Adrenal gland (tissue), 12 donors: ENCODE measurements around the gene EGLN3. TPM values are rescaled to one million over a fixed set of nuclear protein-coding genes. Genes with fewer than 3 reads are reported as not detected.

Experiments
- DNase-seq, 7 donors: peaks; one replicate each; pipeline ENCODE4 v3.0.0-alpha.2; 2019 to 2020
- H3K27ac ChIP-seq, 5 donors: fragments of 200-600 bp; sonication (generic) in 4 of 5; 1 replicate in 3 of 5; 2 replicates in 2 of 5; pipeline versions ENCODE4 v1.5.1 to v1.8.0; 2016 to 2020; ENCODE audit warnings: mild to moderate bottlenecking in 1 of 5
- H3K27me3 ChIP-seq: fragments of 200-600 bp; 2 replicates; pipeline ENCODE4 v1.8.0; 2021
- H3K36me3 ChIP-seq, 2 donors: fragments of 200-600 bp; replicated peaks in 1 of 2; 1 replicate in 1 of 2; 2 replicates in 1 of 2; pipeline versions ENCODE4 v1.5.1 to v1.8.0; 2018 to 2022
- H3K4me1 ChIP-seq, 2 donors: fragments of 200-600 bp; replicated peaks in 1 of 2; 1 replicate in 1 of 2; 2 replicates in 1 of 2; pipeline versions ENCODE4 v1.5.1 to v1.8.0; 2018 to 2021
- H3K4me3 ChIP-seq, 4 donors: fragments of 200-600 bp; sonication (generic) in 3 of 4; one replicate each; pipeline ENCODE4 v1.5.1; 2016 to 2018
- H3K9me3 ChIP-seq, 3 donors: fragments of 200-600 bp; sonication (generic) in 1 of 3; replicated peaks in 1 of 3; 1 replicate in 2 of 3; 2 replicates in 1 of 3; pipeline versions ENCODE4 v1.5.1 to v1.8.0; 2016 to 2021
- CTCF ChIP-seq, 6 experiments: fragments of 450-650 bp in 4 of 6; fragments of 200-600 bp in 2 of 6; sonication (generic) in 1 of 6; IDR thresholded peaks; 1 replicate in 5 of 6; 2 replicates in 1 of 6; pipeline versions ENCODE4 v1.5.1 to v1.8.0; 2016 to 2021; ENCODE audit warnings: antibody characterized with exemption in 6 of 6, mild to moderate bottlenecking in 2 of 6, moderate library complexity in 1 of 6
- POLR2A ChIP-seq, 2 donors: fragments of 450-650 bp; IDR thresholded peaks; one replicate each; pipeline ENCODE4 v1.6.1; 2017; ENCODE audit warnings: antibody characterized with exemption in 2 of 2, mild to moderate bottlenecking in 2 of 2, moderate library complexity in 1 of 2
- WGBS, 4 donors: extraction: QIAGEN DNeasy Blood & Tissue Kit in 2 of 4; methylation state at CpG; one replicate each; pipeline versions ENCODE4 v1.1.5 to v1.1.7; 2013 to 2017; 5-methylcytosine and 5-hydroxymethylcytosine counted together
- intact Hi-C, 2 donors: fragments of 100-400 bp; cut with DNase I; formaldehyde crosslinking; loops; one replicate each; pipeline versions ENCODE4 v1.14.1 to v1.15.0; 2022 to 2023
- polyA plus RNA-seq, 3 donors: library from polyadenylated mRNA; stranded (reverse); fragments of 200-250 nt in 2 of 3; fragments of 350-450 nt in 1 of 3; fragmentation: Illumina TruSeq in 1 of 3; extraction: RNeasy Lipid Tissue Mini Kit (QIAGEN cat#74804) in 1 of 3; gene quantifications; one replicate each; pipeline ENCODE4 v1.2.3, GENCODE V29; 2013 to 2014
- total RNA-seq, 9 donors: library from RNA; depleted of rRNA in 4 of 9; stranded (reverse); fragments of >200 nt in 4 of 9; fragments of 120-200 nt in 1 of 9; fragmentation: NEBNext Ultra II Directional in 1 of 9; extraction: Animal tissue kit (Norgen Biotek cat#: 25700) in 1 of 9; gene quantifications; one replicate each; pipeline versions ENCODE4 v1.1.0 to v1.2.4, GENCODE V29; 2013 to 2023
- donor health status: healthy with polysubstance abuse.
- donor health status: Bipolar disorder and iron deficiency.
- donor health status: DM: yes; HTN: yes; CAD: no.
- donor health status: DM: no; HTN: no; CAD: no.
- donor health status: DM: no; HTN: no; CAD: no.
- donor health status: DM: yes; HTN: yes; CAD: no.

The EGLN3 gene
- total and polyA plus RNA-seq, 12 donors = 0.18 to 7.4 (median 0.78) TPM

GRCh38 chr14:33990790-33991189 lies 39.9 kb upstream of the EGLN3 start:
- H3K36me3 ChIP-seq = no peaks in the 10 kb centered on the region
- WGBS, 4 donors = 75 to 90% (median 80%) methylated on average over 1 of the region's 1 CpG
- no peaks in the 10 kb centered on the region for H3K4me1 ChIP-seq
- no peaks in the 10 kb centered on the region for H3K9me3 ChIP-seq
- TF ChIP-seq POLR2A (IDR thresholded peaks at IDR 0.05) (no peak), CTCF (IDR thresholded peaks at IDR 0.05) (no peak)
- intact Hi-C loops = no loop called here
- no peak overlapping the region for H3K27ac ChIP-seq
- no peaks in the 10 kb centered on the region for H3K27me3 ChIP-seq
- H3K4me3 ChIP-seq = no peak overlapping the region
- DNase-seq = no peak

GRCh38 chr14:33987565-33988080 lies 36.7 kb upstream of the EGLN3 start:
- intact Hi-C loops = no loop called here

GRCh38 chr14:33986804-33987203 lies 35.9 kb upstream of the EGLN3 start:
- no peak overlapping the region for H3K4me3 ChIP-seq
- no peaks in the 10 kb centered on the region for H3K9me3 ChIP-seq
- no peaks in the 10 kb centered on the region for H3K4me1 ChIP-seq
- no peak for DNase-seq
- intact Hi-C loops = no loop called here
- TF ChIP-seq POLR2A (IDR thresholded peaks at IDR 0.05) (no peak), CTCF (IDR thresholded peaks at IDR 0.05) (no peak)
- no peaks in the 10 kb centered on the region for H3K36me3 ChIP-seq
- H3K27ac ChIP-seq = no peak overlapping the region
- H3K27me3 ChIP-seq = no peaks in the 10 kb centered on the region
- WGBS, 4 donors = 67 to 82% (median 74%) methylated on average over 5 of the region's 5 CpGs

More at GRCh38 chr14:33987565-33988080, 36.7 kb upstream of the EGLN3 start:
- 79 to 87% (median 84%) methylated on average over 4 of the region's 4 CpGs for WGBS, 4 donors
- Histone ChIP-seq H3K9me3 (no peaks in the 10 kb centered on the region), H3K4me3 (no peak overlapping the region), H3K27me3 (no peaks in the 10 kb centered on the region), H3K27ac (no peak overlapping the region), H3K4me1 (no peaks in the 10 kb centered on the region), H3K36me3 (no peaks in the 10 kb centered on the region)
- TF ChIP-seq CTCF (IDR thresholded peaks at IDR 0.05) (no peak), POLR2A (IDR thresholded peaks at IDR 0.05) (no peak)
- DNase-seq = no peak

- no peak overlapping the region for H3K27ac ChIP-seq
- no peaks in the 10 kb centered on the region for H3K4me1 ChIP-seq
These were observed 34.4 kb upstream of the EGLN3 start for GRCh38 chr14:33985242-33985641.

More at GRCh38 chr14:33985242-33985641, 34.4 kb upstream of the EGLN3 start:
- Histone ChIP-seq H3K4me3 (no peak overlapping the region), H3K36me3 (no peaks in the 10 kb centered on the region), H3K9me3 (no peaks in the 10 kb centered on the region), H3K27me3 (no peaks in the 10 kb centered on the region)
- TF ChIP-seq POLR2A (IDR thresholded peaks at IDR 0.05) (no peak), CTCF (IDR thresholded peaks at IDR 0.05) (no peak)
- 86 to 100% (median 94%) methylated on average over 1 to 2 of the region's 2 CpGs for WGBS, 4 donors
- intact Hi-C loops = no loop called here
- no peak for DNase-seq
